GM12891 (cell line): Measurements from ENCODE around the gene SLBP.
"Not testable (repeated sequence)": the region's sequence is repeated elsewhere in the genome, so short reads cannot be mapped to it uniquely, and the experiment has no call there.

Experiments used
- POLR2A ChIP-seq: IDR thresholded peaks from 2 replicates; pipeline ENCODE4 v1.6.1; 2011; ENCODE audit warnings: low read depth, low read length, control low read depth
- POLR2AphosphoS5 ChIP-seq: IDR thresholded peaks from 2 replicates; pipeline ENCODE4 v1.6.1; 2011; ENCODE audit warnings: low read depth, low read length, control low read depth
- POU2F2 ChIP-seq: IDR thresholded peaks from 2 replicates; pipeline ENCODE4 v1.6.1; 2011; ENCODE audit warnings: low read depth, mild to moderate bottlenecking, control low read depth, low read length, moderate library complexity
- SPI1 ChIP-seq: IDR thresholded peaks from 2 replicates; pipeline ENCODE4 v1.6.1; 2011; ENCODE audit warnings: low read depth, low read length, control low read depth
- TAF1 ChIP-seq: IDR thresholded peaks from 2 replicates; pipeline ENCODE4 v1.6.1; 2011; ENCODE audit warnings: low read depth, low read length, control low read depth

DNA sequence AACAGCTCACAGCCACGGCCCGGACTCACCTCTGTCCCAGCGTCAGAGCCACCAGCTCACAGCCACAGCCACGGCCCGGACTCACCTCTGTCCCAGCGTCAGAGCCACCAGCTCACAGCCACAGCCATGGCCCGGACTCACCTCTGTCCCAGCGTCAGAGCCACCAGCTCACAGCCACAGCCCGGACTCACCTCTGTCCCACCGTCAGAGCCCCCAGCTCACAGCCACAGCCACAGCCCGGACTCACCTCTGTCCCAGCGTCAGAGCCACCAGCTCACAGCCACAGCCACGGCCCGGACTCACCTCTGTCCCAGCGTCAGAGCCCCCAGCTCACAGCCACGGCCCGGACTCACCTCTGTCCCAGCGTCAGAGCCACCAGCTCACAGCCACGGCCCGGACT is 41.1 kb downstream of the SLBP start:
- TF ChIP-seq TAF1, POLR2A, SPI1, POLR2AphosphoS5, POU2F2: not testable (repeated sequence)
